NCI-H1105 treated with DMSO at 0.1 percent for 48 hours (cell line): Measurements from ENCODE around the gene EXTL1.
A peak's percentile ranks its signal among the peaks of the same experiment; 100 is the strongest.

Experiments
- DNase-seq: peaks from one replicate; lab custom pipeline; 2025; lab: John Stamatoyannopoulos, UW

The EXTL1 gene

GRCh38 chr1:25996966-25997827 lies 24.4 kb upstream of the EXTL1 start:
- no peak for DNase-seq

DNA sequence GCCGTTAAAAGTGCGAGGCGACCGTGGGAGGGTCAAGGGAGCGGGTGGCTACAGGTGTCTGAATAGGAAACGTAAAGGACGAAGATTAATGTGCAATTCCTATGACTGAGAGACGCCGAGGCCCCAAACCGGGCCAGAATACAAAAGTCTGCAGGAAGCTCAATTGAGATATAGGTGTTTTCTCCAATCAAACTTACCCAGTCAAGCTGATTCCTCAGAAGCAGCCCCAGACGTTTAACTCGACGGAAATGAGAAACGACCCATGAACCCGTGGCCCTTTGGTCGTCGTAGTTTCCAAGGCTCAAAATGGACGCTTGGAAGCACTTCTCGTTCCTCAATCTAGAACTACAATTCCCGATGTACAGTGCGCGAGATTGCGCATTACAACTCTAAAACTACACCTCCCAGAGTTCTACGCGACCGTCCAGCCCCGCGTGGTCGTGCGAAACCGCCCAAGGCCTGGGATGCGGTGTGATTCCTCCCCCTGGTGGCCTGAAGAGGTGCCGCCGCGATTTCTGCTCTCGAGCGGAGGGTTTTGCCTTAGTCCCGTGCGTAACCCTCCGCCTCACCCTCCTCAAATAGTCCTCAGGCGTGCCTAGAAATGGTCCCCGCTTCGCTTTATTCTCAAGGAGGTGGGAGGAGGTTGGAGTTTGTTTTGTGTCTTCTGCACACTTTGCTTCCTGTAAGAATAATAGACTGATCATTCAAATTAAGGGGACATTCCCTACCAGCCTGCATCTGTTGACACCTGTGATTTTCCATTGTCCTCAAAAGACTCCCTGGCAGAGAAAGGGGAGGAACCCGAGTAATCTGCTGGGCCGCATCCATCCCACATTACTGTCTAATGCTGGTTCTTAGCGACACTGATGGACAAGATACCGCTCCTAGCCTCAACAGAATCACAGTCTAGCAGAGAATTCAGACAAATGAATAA lies 23.5 kb upstream of the EXTL1 start, which contains the start of gene PAFAH2:
Gene PAFAH2 (minus strand): TSS at position 236 of the 934 bp plus-strand sequence. CDS start 7,247 bp downstream, outside the sequence.
- peak; percentile 99 for DNase-seq

- DNase-seq, result no peak
These were observed 22.4 kb upstream of the EXTL1 start for GRCh38 chr1:25999041-25999800.

GRCh38 chr1:26003262-26003661 lies 18.3 kb upstream of the EXTL1 start:
- DNase-seq, result no peak

DNA sequence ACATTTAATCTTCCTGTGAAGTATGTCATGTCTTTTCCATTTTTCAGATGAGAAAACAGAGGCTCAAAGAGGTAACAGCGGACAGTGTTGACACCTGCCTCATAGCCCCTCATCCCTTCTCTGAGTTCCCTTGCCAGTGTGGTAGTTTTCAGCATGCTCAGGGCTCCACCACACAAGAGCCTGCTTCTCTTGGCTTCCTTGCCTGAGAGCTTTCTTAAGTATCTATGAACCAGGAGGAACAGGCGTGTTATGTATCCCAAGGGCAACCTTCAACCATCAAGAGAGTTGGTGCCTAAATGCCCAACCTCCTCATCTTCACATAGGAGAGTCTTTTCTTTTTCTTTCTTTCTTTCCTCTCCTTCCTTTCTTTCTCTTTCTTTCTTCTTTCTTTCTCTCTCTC lies 17.8 kb upstream of the EXTL1 start:
- DNase-seq, result no peak

GRCh38 chr1:26005434-26006105 lies 16.0 kb upstream of the EXTL1 start:
- DNase-seq, result no peak

- no peak for DNase-seq
These were observed 14.9 kb upstream of the EXTL1 start for GRCh38 chr1:26006710-26007109.

DNA sequence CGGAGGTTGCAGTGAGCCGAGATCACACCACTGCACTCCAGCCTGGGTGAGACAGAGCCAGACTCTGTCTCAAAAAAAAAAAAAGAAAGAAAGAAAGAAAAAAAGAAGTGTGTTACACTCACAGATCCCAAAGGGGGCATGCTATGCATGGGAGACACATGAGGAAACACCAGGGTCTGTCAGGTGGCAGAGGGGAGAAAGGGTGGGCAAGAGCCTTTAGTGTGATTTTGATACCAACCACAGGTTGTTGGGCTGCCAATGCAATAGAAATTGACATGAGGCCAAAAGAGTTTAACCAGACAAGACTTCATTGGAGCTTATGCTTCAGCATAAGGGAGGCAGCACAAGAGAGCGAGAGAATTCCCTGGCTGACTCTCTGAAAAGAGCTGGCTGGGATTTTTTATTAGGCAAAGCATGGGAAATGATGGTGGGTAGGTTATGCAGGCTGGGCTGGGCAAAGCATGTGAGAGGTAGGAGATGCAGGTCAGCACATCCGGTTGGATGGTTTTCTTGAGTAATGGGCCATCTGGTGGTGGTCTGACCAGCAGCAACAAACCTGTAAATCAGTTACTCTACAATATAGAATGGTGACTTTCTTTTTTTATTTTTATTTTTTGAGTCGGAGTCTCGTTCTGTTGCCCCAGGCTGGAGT lies 11.7 kb upstream of the EXTL1 start:
- DNase-seq, result peak; percentile 7

DNA sequence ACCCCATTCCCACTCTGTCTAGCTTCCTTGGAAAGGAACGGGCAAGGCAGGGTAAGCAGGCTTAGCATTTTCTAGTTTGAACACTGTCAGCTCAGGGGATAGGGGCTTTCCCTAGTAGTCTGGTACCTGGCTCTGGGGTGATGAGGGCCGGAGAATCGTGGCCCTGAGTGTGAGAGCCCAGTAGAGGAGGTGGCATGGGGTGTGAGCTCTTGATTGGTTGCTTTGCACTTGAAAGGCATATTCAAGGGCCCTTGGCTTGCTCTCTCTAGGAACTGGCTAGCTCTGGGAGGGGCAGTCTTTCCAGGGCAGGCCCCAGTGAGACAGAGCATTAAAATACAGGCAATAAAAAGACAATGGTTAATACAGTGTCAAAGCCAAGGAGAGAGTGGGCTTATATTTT lies 10.8 kb upstream of the EXTL1 start:
- DNase-seq, result no peak

DNA sequence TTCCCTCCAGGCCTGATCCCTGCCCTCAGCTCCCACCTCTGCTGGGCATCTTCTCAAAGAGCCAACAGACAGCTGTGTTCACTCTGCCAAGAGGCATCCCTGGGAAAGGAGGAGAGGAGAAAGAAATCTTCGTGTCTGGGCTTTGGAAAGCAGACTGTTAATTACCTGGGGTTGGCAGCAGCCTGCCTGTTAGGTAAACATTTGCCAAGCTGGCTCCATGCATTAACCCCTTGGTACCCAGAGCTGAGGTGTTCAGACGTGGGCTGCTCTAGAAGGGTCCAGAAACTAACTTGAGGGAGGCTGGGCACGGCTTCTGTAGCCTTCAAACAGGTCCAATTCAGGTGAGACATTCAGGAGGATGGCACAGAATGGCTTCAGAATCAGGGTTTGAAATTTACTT lies 8.7 kb upstream of the EXTL1 start:
- DNase-seq, result peak; percentile 51

DNA sequence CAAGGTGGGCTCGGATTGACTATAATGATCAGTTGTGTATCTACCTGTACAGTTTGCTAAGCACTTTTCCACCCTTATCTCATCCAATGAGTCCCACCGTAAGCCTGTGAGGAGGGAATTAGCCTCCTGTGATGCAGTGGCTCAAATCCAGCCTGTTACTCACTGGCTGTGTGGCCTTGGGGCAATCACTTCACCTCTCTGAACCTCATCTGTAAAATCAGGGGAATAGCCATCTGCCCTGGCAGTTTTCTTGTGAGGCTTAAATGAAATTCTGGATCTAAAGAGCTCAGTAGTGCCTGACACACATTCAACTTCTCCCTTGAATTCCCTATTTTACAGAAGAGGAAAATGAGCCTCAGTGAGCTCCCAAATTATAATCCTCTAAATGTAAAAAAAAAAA lies 7.4 kb upstream of the EXTL1 start:
- no peak for DNase-seq

- no peak for DNase-seq
These were observed 6.2 kb upstream of the EXTL1 start for GRCh38 chr1:26015358-26015757.

- DNase-seq, result no peak
These were observed 5.2 kb upstream of the EXTL1 start for GRCh38 chr1:26016258-26016952.

DNA sequence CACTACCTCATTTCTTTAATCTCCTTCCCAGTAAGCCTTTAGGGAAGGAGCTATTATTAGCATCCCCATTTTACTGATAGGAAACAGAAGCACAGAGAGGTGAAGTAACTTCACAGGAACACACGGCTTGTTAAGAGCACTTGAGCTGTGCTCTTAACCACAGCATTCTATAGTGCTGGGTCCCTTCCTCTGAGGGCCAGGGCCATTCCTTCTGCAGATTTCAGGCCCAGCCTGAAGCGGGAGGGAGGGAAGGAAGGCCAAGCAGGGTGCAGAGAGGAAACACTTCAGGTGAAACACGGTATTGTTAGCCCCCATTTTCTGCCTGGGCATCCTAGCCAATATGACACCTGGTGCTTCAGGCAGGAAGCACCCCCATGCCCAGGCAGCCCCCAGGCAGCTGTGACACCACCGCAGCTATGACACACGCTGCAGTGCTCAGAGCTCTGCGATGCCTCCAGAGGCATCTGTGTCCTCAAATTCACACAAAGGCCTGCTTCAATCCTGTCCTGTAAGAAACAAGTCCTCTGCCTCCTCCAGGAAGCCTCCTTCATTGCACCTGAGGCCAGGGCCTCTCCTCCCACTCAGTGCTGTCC lies 4.5 kb upstream of the EXTL1 start:
- DNase-seq, result no peak

DNA sequence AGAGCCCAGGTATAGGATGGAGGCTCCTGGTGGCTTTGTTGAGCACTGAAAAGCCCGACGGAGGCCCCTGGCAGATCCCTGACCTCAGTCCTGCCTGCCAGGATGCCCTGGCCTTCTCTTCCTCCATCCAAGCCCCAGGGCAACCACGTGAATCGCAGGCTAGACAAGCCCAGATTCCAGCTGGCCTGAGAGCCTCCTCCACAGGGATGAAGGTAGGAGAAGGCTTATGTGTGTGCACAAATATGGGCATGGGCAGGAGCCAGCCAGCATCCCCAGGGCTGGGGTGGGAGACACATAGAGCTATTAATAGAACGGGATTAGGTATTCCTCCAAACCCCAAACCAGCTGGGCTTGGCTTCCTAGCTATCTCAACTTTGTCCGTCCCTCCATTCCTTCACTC lies 4.0 kb upstream of the EXTL1 start:
- no peak for DNase-seq

DNA sequence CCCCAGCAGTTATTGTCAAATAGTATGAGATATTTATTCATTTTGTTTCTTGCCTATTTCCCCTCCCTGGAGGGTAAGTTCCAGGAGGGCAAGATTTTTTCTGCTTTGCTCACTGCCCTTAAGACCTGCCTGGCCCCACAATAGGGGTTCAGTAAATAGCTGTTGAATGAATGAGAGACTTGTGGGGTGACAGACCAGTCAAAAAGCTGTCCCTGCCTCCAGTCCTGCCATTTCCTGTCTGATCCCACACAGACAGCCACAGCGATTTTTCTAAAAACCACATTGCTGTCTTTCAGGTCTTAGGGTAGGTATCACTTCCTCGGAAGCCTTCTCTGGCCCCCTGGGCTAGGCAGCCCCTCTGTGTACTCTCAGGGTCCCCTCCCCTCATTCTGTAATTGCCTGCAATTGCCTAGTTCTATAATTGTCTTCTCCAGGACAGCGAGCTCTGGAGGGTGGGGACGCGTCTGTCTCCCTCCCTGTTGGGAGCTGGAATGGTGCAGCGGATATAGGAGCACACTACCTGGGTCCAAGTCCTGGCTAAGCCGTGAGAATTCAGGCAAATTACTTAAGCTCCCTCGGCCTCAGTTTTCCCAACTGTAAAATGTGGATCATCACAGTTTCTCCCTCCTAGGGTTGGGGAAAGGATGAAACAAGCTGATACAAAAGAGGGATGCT lies 1.8 kb upstream of the EXTL1 start:
- no peak for DNase-seq

DNA sequence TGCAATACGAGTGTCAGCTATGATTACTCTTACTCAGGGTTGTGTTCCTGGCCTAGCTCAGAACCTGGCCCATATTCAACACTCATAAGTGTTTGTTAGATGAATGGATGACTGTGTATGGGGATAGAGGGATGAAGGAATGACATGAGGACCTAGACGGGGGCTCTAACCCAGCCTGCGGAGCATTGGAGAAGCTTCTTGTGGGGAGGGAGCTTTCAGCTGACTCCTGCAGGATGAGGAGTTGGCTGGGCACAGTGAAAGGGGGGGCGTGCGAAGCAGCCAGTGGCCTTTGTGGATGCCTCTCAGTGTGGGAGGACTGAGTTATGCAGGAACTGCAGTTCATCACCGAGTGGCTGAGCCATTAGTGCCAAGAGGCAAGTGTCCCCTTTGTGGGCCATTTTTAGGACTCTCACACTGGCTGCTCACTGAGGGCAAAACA lies 1.2 kb upstream of the EXTL1 start:
- DNase-seq, result no peak

DNA sequence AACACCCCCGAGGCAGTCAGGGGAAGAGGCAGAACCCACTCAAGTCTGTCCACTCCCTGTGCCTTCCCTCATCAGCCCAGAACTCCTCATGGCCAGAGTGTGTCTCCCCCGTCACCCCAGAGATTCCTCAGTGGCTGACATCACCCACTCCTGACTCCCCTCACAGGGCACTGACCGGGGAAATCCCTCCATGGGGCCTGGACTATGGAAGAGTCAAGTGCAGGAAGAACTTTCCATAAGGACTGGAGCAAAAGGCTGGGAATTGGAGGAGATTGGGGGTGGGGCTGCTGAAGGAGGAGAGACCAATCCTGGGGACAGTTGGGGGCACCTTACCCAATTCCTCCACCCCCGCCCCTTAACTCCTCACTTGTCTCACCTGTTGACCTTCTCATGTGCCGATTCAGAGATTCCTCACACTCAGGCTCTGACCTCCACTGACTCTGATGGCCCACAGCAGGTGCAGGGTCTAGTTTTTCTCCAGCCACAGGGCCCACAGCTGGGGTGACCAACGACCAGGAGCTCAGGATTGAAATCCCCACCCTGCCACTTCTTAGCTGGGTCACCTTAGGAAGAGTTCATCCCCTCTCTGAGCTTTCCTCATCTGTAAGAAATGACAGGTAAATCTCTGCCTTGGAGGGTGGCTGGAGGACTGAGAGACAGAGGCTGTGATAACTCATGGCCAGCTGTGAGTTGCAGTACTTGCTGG lies 481 bp upstream of the EXTL1 start:
- DNase-seq, result no peak

GRCh38 chr1:26022404-26022779 lies 817 bp downstream of the EXTL1 start:
- DNase-seq, result no peak
